Cerebellar cortex (tissue), 1 donor: ENCODE results near the gene N4BP2L2.
"Not testable (repeated sequence)": the region's sequence is repeated elsewhere in the genome, so short reads cannot be mapped to it uniquely, and the experiment has no call there.

ENCODE experiments used
- DNase-seq: peaks from one replicate; pipeline ENCODE4 v3.0.0-alpha.2; 2015; ENCODE audit warnings: low spot score

Gene N4BP2L2

GRCh38 chr13:32538621-32539246, at the start of gene N4BP2L2:
N4BP2L2 (minus strand) TSS chr13:32538795; CDS start chr13:32537027, 1,768 bp downstream.
- DNase-seq: peak; percentile 99

- peak; percentile 20 for DNase-seq
Measured at GRCh38 chr13:32587811-32588170, 49.2 kb upstream of the N4BP2L2 start.

- peak; percentile 51 for DNase-seq
Measured at GRCh38 chr13:32587011-32587810, 48.6 kb upstream of the N4BP2L2 start.

GRCh38 chr13:32586080-32586900, 47.7 kb upstream of the N4BP2L2 start, which contains the start of gene PDS5B:
PDS5B (plus strand) TSS chr13:32586452; CDS start chr13:32648773, 62,321 bp downstream.
- peak; percentile 93 for DNase-seq

GRCh38 chr13:32585550-32586079, 47.0 kb upstream of the N4BP2L2 start:
- DNase-seq: peak; percentile 19

- DNase-seq: no peak
Measured at GRCh38 chr13:32582991-32583390, 44.4 kb upstream of the N4BP2L2 start.

- DNase-seq: no peak
Measured at GRCh38 chr13:32582281-32582680, 43.7 kb upstream of the N4BP2L2 start.

GRCh38 chr13:32581177-32581786, 42.7 kb upstream of the N4BP2L2 start:
- peak; percentile 27 for DNase-seq

- no peak for DNase-seq
Measured at GRCh38 chr13:32577032-32577431, 38.4 kb upstream of the N4BP2L2 start.

- DNase-seq: not testable (repeated sequence)
Measured at GRCh38 chr13:32575687-32576086, 37.1 kb upstream of the N4BP2L2 start.

GRCh38 chr13:32560842-32561241, 22.2 kb upstream of the N4BP2L2 start:
- DNase-seq: not testable (repeated sequence)

GRCh38 chr13:32555613-32556012, 17.0 kb upstream of the N4BP2L2 start:
- DNase-seq: no peak

- DNase-seq: no peak
Measured at GRCh38 chr13:32553720-32554119, 15.1 kb upstream of the N4BP2L2 start.

GRCh38 chr13:32549788-32550187, 11.2 kb upstream of the N4BP2L2 start:
- DNase-seq: no peak

- no peak for DNase-seq
Measured at GRCh38 chr13:32548837-32549236, 10.2 kb upstream of the N4BP2L2 start.

- no peak for DNase-seq
Measured at GRCh38 chr13:32545083-32545482, 6.5 kb upstream of the N4BP2L2 start.

GRCh38 chr13:32542221-32542620, 3.6 kb upstream of the N4BP2L2 start:
- no peak for DNase-seq

- DNase-seq: no peak
Measured at GRCh38 chr13:32538143-32538620, 413 bp downstream of the N4BP2L2 start.

GRCh38 chr13:32537580-32538142, 934 bp downstream of the N4BP2L2 start:
- DNase-seq: no peak

GRCh38 chr13:32535748-32536147, 2.8 kb downstream of the N4BP2L2 start:
- DNase-seq: no peak

GRCh38 chr13:32535115-32535514, 3.5 kb downstream of the N4BP2L2 start:
- DNase-seq: no peak
